MM.1S (cell line): ENCODE data around the gene SLU7.

ENCODE experiments used
- EZH2phosphoT487 ChIP-seq: fragments of 300-600 bp; sonication (generic); IDR thresholded peaks from 2 replicates; pipeline ENCODE4 v1.6.1; 2018; ENCODE audit warnings: antibody characterized with exemption, low read length
- TF ChIP-seq, protein P1 (sequence below): fragments of 300-600 bp; sonication (generic); IDR thresholded peaks from 2 replicates; pipeline ENCODE4 v1.5.1; 2016; ENCODE audit warnings: antibody characterized with exemption, low read length, mixed read lengths

DNA sequence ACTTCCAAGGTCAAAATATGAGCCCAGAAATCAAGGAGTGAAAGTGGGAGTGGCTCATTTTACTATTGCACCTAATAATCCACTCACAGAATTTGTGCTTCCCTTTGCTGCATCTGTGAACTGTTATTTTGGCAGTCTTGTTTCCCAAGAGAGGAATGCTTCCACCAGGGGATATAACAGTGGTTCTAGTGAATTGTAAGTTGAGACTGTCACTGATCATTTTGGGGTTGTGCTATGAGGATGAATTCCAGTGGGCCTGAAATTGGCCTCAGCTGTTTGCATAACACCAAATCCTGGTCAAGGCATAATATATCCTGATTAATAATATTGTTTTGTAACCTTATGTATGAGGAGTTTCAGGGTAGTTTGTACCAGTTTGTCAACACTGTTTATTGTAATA lies 33.4 kb downstream of the SLU7 start:
- TF ChIP-seq, protein P1, sequence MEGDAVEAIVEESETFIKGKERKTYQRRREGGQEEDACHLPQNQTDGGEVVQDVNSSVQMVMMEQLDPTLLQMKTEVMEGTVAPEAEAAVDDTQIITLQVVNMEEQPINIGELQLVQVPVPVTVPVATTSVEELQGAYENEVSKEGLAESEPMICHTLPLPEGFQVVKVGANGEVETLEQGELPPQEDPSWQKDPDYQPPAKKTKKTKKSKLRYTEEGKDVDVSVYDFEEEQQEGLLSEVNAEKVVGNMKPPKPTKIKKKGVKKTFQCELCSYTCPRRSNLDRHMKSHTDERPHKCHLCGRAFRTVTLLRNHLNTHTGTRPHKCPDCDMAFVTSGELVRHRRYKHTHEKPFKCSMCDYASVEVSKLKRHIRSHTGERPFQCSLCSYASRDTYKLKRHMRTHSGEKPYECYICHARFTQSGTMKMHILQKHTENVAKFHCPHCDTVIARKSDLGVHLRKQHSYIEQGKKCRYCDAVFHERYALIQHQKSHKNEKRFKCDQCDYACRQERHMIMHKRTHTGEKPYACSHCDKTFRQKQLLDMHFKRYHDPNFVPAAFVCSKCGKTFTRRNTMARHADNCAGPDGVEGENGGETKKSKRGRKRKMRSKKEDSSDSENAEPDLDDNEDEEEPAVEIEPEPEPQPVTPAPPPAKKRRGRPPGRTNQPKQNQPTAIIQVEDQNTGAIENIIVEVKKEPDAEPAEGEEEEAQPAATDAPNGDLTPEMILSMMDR, result no peak
- TF ChIP-seq EZH2phosphoT487, result no peak
